Upper lobe of left lung (tissue), 6 donors: ENCODE results near the gene ACTR3C. TPM values are rescaled to one million over a fixed set of nuclear protein-coding genes. Genes with fewer than 3 reads are reported as not detected.

ENCODE experiments used
- ATAC-seq, 2 donors: fragments of 200-7000 bp; cut with Tn5 transposase; one replicate each; pipeline ENCODE4 v1.9.1; 2022; ENCODE audit warnings: mild to moderate bottlenecking in 2 of 2, moderate library complexity in 2 of 2; ENCODE audit not compliant: low FRiP score in 2 of 2
- DNase-seq, 2 donors: peaks; one replicate each; pipeline ENCODE4 v3.0.0-alpha.2; 2019 to 2020
- H3K27ac ChIP-seq, 4 donors: fragments of 200-600 bp; sonication (generic); one replicate each; pipeline ENCODE4 v1.5.1; 2016 to 2019
- H3K27me3 ChIP-seq, 4 donors: fragments of 200-600 bp; sonication (generic); one replicate each; pipeline ENCODE4 v1.5.1; 2017 to 2019
- H3K36me3 ChIP-seq, 4 donors: fragments of 200-600 bp; sonication (generic); one replicate each; pipeline ENCODE4 v1.5.1; 2016 to 2019
- H3K4me1 ChIP-seq, 4 donors: fragments of 200-600 bp; sonication (generic); one replicate each; pipeline ENCODE4 v1.5.1; 2018 to 2019
- H3K4me3 ChIP-seq, 4 donors: fragments of 200-600 bp; sonication (generic); one replicate each; pipeline ENCODE4 v1.5.1; 2017 to 2019; ENCODE audit warnings: mild to moderate bottlenecking in 2 of 4, moderate library complexity in 1 of 4
- H3K9me3 ChIP-seq, 4 donors: fragments of 200-600 bp; sonication (generic); one replicate each; pipeline ENCODE4 v1.5.1; 2018 to 2019
- EP300 ChIP-seq, 4 donors: sonication (generic); formaldehyde crosslinking; IDR thresholded peaks; one replicate each; pipeline ENCODE4 v1.5.1; 2017; ENCODE audit warnings: antibody characterized with exemption in 4 of 4, control low read depth in 2 of 4
- POLR2A ChIP-seq, 4 donors: fragments of 450-650 bp; IDR thresholded peaks; one replicate each; pipeline ENCODE4 v1.5.1; 2016 to 2017; ENCODE audit warnings: antibody characterized with exemption in 4 of 4, mild to moderate bottlenecking in 2 of 4
- POLR2AphosphoS5 ChIP-seq, 2 donors: sonication (generic); formaldehyde crosslinking; IDR thresholded peaks; one replicate each; pipeline ENCODE4 v1.5.1; 2017; ENCODE audit warnings: antibody characterized with exemption in 2 of 2
- WGBS, 2 donors: methylation state at CpG; one replicate each; pipeline ENCODE4 v1.1.5; 2017 to 2018; 5-methylcytosine and 5-hydroxymethylcytosine counted together
- total RNA-seq, 6 donors: library from RNA; depleted of rRNA in 4 of 6; stranded (reverse); fragments of >200 nt in 4 of 6; gene quantifications; one replicate each; pipeline versions ENCODE4 v1.1.0 to v1.2.1, GENCODE V29; 2016 to 2021
- TF ChIP-seq, protein P1 (sequence below), 6 experiments: fragments of 450-650 bp in 4 of 6; fragments of 200-600 bp in 2 of 6; sonication (generic) in 2 of 6; IDR thresholded peaks; one replicate each; pipeline ENCODE4 v1.5.1; 2016 to 2019; ENCODE audit warnings: antibody characterized with exemption in 6 of 6
- donor health status: DM: no; HTN: no; CAD: no; lungs with moderate emphysema.
- donor health status: DM: no; HTN: yes; CAD: no; lungs with severe emphysema.

The ACTR3C gene
- total RNA-seq, 6 donors from 2014 or later = 12.1 to 123 (median 24.1) TPM

DNA sequence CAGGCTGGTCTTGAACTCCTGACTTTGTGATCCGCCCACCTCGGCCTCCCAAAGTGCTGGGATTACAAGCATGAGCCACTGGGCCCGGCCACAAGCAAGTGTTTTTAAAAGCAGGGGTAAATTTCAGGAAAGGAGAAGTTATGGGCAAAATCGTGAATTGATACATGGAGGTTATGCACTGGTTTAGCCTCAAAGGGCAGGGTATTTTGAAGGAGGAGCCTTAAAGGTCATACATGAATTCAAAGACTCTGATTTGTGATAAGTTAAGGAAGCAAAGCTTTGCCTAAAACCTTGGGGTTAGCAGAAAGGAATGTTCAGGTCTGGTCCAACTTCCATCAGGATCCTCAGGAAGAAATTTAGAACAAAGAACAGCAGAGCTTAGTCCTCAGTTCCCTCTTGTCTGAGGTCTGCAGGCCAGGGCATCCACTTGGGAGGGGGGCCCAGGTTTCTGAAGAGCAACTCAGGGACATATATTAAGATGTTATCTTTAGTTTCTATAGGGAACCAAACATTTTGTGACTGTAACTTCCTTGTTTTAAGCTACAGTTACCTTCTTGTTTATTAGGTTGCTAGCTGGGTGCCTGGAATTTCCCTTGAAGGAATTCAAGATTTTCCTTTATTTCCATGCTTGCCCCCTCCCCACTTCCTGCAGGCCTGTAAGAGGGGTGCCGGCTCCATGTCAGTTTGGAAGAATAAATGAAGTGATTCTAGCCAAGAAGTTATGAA lies 42.5 kb upstream of the ACTR3C start:
- Histone ChIP-seq H3K27me3 (no peaks in the 10 kb centered on the region), H3K4me3 (no peak overlapping the region), H3K36me3 (peaks cover 0 to 5% (median under 1%) of the 10 kb centered on the region in 4 donors), H3K9me3 (no peaks in the 10 kb centered on the region), H3K27ac (peak overlapping the region in 2 of 4 donors; percentile 4 to 16), H3K4me1 (peaks cover 17 to 25% (median 20%) of the 10 kb centered on the region in 4 donors)
- ATAC-seq (no peak), DNase-seq (no peak)
- 75 to 90% methylated on average over 5 of the region's 5 CpGs for WGBS, 2 donors
- no peak for TF ChIP-seq EP300 (IDR thresholded peaks at IDR 0.05)
- no peak for TF ChIP-seq POLR2AphosphoS5 (IDR thresholded peaks at IDR 0.05)
- TF ChIP-seq POLR2A (IDR thresholded peaks at IDR 0.05) = no peak
- TF ChIP-seq, protein P1, sequence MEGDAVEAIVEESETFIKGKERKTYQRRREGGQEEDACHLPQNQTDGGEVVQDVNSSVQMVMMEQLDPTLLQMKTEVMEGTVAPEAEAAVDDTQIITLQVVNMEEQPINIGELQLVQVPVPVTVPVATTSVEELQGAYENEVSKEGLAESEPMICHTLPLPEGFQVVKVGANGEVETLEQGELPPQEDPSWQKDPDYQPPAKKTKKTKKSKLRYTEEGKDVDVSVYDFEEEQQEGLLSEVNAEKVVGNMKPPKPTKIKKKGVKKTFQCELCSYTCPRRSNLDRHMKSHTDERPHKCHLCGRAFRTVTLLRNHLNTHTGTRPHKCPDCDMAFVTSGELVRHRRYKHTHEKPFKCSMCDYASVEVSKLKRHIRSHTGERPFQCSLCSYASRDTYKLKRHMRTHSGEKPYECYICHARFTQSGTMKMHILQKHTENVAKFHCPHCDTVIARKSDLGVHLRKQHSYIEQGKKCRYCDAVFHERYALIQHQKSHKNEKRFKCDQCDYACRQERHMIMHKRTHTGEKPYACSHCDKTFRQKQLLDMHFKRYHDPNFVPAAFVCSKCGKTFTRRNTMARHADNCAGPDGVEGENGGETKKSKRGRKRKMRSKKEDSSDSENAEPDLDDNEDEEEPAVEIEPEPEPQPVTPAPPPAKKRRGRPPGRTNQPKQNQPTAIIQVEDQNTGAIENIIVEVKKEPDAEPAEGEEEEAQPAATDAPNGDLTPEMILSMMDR (IDR thresholded peaks at IDR 0.05) = no peak

DNA sequence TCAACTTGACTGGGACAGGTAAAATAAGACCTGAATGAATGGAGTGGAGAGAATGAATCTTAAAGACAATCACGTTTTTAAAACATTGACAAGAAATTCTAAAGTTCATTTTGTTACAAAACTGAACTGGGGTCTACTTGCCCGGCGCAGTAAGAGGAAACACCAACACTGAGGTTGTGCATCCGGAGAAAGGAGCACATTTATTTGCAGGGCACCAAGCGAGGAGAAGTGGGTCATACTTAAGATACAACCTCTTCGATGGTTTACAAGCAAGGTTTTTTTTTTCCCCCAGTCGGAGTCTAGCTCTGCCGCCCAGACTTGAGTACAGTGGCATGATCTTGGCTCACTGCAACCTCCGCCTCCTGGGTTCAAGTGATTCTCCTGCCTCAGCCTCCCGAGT lies 41.8 kb upstream of the ACTR3C start:
- TF ChIP-seq, protein P1 (IDR thresholded peaks at IDR 0.05) = no peak
- TF ChIP-seq POLR2A (IDR thresholded peaks at IDR 0.05) (no peak), POLR2AphosphoS5 (IDR thresholded peaks at IDR 0.05) (no peak), EP300 (IDR thresholded peaks at IDR 0.05) (no peak)
- Histone ChIP-seq H3K9me3 (no peaks in the 10 kb centered on the region), H3K4me1 (peaks cover 11 to 19% (median 14%) of the 10 kb centered on the region in 4 donors), H3K27ac (peak overlapping the region in 1 of 4 donors; percentile 16), H3K36me3 (no peaks in the 10 kb centered on the region), H3K4me3 (no peak overlapping the region), H3K27me3 (no peaks in the 10 kb centered on the region)
- DNase-seq = no peak
- ATAC-seq = no peak
- 74 to 75% methylated on average over 10 of the region's 10 CpGs for WGBS, 2 donors

DNA sequence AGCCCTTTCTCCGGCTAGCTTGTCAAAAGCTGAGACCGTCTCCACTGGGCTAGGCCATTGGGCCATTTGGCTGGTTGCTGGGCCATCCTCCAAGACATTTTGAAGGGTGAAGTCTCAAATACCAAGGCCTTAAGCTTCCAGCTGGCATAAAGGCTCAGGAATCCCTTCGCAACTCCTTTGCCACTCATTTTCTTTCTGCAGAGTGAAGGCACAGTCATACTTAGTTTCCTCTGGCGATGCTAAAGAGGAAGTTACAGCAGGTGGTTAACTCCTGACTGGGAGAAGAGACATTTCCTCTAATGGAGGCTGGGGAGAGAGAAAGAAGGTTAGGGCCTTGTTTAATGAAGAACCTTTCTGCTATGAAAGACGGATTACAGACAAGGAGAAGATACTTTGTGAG lies 40.5 kb upstream of the ACTR3C start:
- Histone ChIP-seq H3K4me3 (no peak overlapping the region), H3K9me3 (no peaks in the 10 kb centered on the region), H3K27ac (no peak overlapping the region), H3K4me1 (peaks cover 0 to 8% (median 6%) of the 10 kb centered on the region in 4 donors), H3K36me3 (no peaks in the 10 kb centered on the region), H3K27me3 (no peaks in the 10 kb centered on the region)
- TF ChIP-seq POLR2A (IDR thresholded peaks at IDR 0.05) (no peak), EP300 (IDR thresholded peaks at IDR 0.05) (no peak), POLR2AphosphoS5 (IDR thresholded peaks at IDR 0.05) (no peak)
- TF ChIP-seq, protein P1 (IDR thresholded peaks at IDR 0.05) = no peak
- peak in 1 of 2 donors; percentile 23 for ATAC-seq
- 55 to 73% methylated on average over 5 of the region's 5 CpGs for WGBS, 2 donors
- no peak for DNase-seq

DNA sequence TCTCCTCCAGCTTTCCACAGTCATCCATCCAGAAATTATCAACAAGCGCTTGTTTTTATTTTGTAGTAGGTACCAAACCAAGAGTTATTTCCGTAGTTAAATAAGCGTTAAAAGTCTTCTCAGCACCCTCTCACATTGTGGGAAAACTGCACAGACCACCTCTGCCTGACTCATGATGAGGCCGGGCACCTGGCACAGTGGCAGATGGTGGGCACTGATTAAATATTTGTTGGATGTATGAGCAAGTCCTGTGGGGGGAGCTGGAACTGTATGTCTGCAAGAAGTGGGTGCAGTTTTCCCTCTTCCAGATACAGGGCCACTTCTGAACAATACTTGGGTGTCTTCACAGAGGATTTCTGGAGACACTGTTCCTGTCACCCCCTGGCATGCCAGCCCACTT lies 40.0 kb upstream of the ACTR3C start:
- DNase-seq = no peak

More for the DNA sequence above, 40.0 kb upstream of the ACTR3C start:
- no peaks in the 10 kb centered on the region for H3K9me3 ChIP-seq
- TF ChIP-seq EP300 (IDR thresholded peaks at IDR 0.05) (no peak), POLR2AphosphoS5 (IDR thresholded peaks at IDR 0.05) (no peak), POLR2A (IDR thresholded peaks at IDR 0.05) (no peak)
- TF ChIP-seq, protein P1 (IDR thresholded peaks at IDR 0.05) = no peak
- H3K4me3 ChIP-seq = no peak overlapping the region
- ATAC-seq = no peak
- H3K27me3 ChIP-seq = no peaks in the 10 kb centered on the region
- no peaks in the 10 kb centered on the region for H3K36me3 ChIP-seq
- WGBS, 2 donors = 75 to 88% methylated on average over 4 of the region's 4 CpGs
- H3K27ac ChIP-seq = no peak overlapping the region
- peaks cover 0 to 8% (median 6%) of the 10 kb centered on the region in 4 donors for H3K4me1 ChIP-seq
